ENCODE results near the gene E2F4. TPM values are rescaled to one million over a fixed set of nuclear protein-coding genes. Genes with fewer than 3 reads are reported as not detected.

E2F4 gene
- total RNA-seq, 2 donors from 2014 or later, result 51.9 to 88.7 TPM

- TF ChIP-seq POLR2A (IDR thresholded peaks at IDR 0.05), result peak; percentile 65 to 75 (median 74)
- peak; percentile 39 to 80 (median 68) for TF ChIP-seq CTCF (IDR thresholded peaks at IDR 0.05)
- Histone ChIP-seq H3K4me1 (peaks cover 28% of the 10 kb centered on the region), H3K27me3 (no peaks in the 10 kb centered on the region), H3K9me3 (no peaks in the 10 kb centered on the region), H3K4me3 (peak within 1 kb of the TSS; percentile 49 to 93), H3K27ac (peak within 1 kb of the TSS; percentile 67 to 88 (median 76)), H3K36me3 (replicated peaks in 1 of 2; ENCODE audit: insufficient read depth in 1 of 2, low read depth in 2 of 2) (peaks cover 28 to 49% of the 10 kb centered on the region in 2 donors)
- 15 to 24% methylated on average over 6 to 59 of the region's 61 CpGs for WGBS, 2 donors
- intact Hi-C loops (cut with DNase I), result no loop called here
- DNase-seq (peak; percentile 79 to 85 (median 82)), ATAC-seq (peak; percentile 83)
Measured at GRCh38 chr16:67199011-67199807, 7.3 kb downstream of the E2F4 start, which contains the start of gene ELMO3. ELMO3 (plus strand) TSS chr16:67199131; CDS start chr16:67199327, 196 bp downstream.

GRCh38 chr16:67199808-67200198 is 7.8 kb downstream of the E2F4 start:
- Histone ChIP-seq H3K4me3 (peak overlapping the region; percentile 49 to 93), H3K36me3 (replicated peaks in 1 of 2; ENCODE audit: insufficient read depth in 1 of 2, low read depth in 2 of 2) (peaks cover 28 to 48% of the 10 kb centered on the region in 2 donors), H3K4me1 (peaks cover 28% of the 10 kb centered on the region), H3K27ac (peak overlapping the region; percentile 67 to 88 (median 76)), H3K27me3 (no peaks in the 10 kb centered on the region), H3K9me3 (no peaks in the 10 kb centered on the region)
- DNase-seq, result peak in 1 of 4 donors; percentile 41
- intact Hi-C loops (cut with DNase I), result no loop called here
- TF ChIP-seq CTCF (IDR thresholded peaks at IDR 0.05), result peak in 4 of 7 experiments; percentile 3 to 16 (median 8)
- TF ChIP-seq POLR2A (IDR thresholded peaks at IDR 0.05), result no peak
- 15 to 17% methylated on average over 15 to 16 of the region's 22 CpGs for whole genome bisulfite sequencing, 2 donors
- peak; percentile 10 for ATAC-seq

GRCh38 chr16:67200491-67200890 is 8.5 kb downstream of the E2F4 start:
- DNase-seq (no peak), ATAC-seq (no peak)
- Histone ChIP-seq H3K9me3 (no peaks in the 10 kb centered on the region), H3K27ac (peak overlapping the region in 1 of 4 donors; percentile 81), H3K36me3 (replicated peaks in 1 of 2; ENCODE audit: insufficient read depth in 1 of 2, low read depth in 2 of 2) (peaks cover 24 to 45% of the 10 kb centered on the region in 2 donors), H3K4me3 (no peak overlapping the region), H3K27me3 (no peaks in the 10 kb centered on the region), H3K4me1 (peaks cover 28% of the 10 kb centered on the region)
- intact Hi-C loops (cut with DNase I), result no loop called here
- TF ChIP-seq POLR2A (IDR thresholded peaks at IDR 0.05), result no peak
- TF ChIP-seq CTCF (IDR thresholded peaks at IDR 0.05), result no peak
- WGBS, 2 donors, result 84 to 93% methylated on average over 3 to 4 of the region's 8 CpGs

- H3K4me3 ChIP-seq, result no peak overlapping the region
- no peak for ATAC-seq
- H3K4me1 ChIP-seq, result peaks cover 28% of the 10 kb centered on the region
- no peak for TF ChIP-seq POLR2A (IDR thresholded peaks at IDR 0.05)
- no peak for TF ChIP-seq CTCF (IDR thresholded peaks at IDR 0.05)
- WGBS, 2 donors, result 91 to 92% methylated on average over 21 to 40 of the region's 40 CpGs
- no peak overlapping the region for H3K27ac ChIP-seq
- no peaks in the 10 kb centered on the region for H3K27me3 ChIP-seq
- H3K9me3 ChIP-seq, result no peaks in the 10 kb centered on the region
- H3K36me3 ChIP-seq (replicated peaks in 1 of 2; ENCODE audit: insufficient read depth in 1 of 2, low read depth in 2 of 2), result peaks cover 16 to 37% of the 10 kb centered on the region in 2 donors
- DNase-seq, result no peak
- intact Hi-C loops (cut with DNase I), result no loop called here
Measured at GRCh38 chr16:67201411-67202345, 9.7 kb downstream of the E2F4 start.

Measured in body of pancreas (tissue), 4 donors.